ENCODE results near the gene DCLRE1B.

- no peak for TF ChIP-seq POLR2A (IDR thresholded peaks at IDR 0.05)
- no peak for TF ChIP-seq CTCF (IDR thresholded peaks at IDR 0.05)
Measured at GRCh38 chr1:113895098-113895497, 10.0 kb upstream of the DCLRE1B start.

All from tibial nerve (tissue), 3 donors.